Measurements from ENCODE around the gene ERC2.

DNA sequence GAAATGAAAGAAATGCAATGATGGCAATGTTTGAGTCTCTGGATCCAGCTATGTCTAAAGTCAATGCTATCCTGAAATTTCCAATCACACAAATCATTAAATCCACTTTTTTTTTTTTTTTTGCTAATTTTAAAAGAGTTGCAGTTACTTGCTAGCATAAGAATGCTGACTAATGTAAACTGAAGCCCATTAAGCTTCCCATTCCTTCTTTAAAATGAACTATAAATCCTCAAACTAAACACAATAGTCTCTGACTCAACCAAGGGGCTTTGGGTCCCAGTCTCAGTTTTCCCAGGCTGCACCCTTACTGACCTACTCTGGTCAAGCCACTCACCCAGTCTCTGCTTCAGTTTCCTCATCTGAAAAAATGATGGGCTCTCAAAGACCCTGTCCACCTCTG is 361.1 kb downstream of the ERC2 start:
- TF ChIP-seq, protein P1, sequence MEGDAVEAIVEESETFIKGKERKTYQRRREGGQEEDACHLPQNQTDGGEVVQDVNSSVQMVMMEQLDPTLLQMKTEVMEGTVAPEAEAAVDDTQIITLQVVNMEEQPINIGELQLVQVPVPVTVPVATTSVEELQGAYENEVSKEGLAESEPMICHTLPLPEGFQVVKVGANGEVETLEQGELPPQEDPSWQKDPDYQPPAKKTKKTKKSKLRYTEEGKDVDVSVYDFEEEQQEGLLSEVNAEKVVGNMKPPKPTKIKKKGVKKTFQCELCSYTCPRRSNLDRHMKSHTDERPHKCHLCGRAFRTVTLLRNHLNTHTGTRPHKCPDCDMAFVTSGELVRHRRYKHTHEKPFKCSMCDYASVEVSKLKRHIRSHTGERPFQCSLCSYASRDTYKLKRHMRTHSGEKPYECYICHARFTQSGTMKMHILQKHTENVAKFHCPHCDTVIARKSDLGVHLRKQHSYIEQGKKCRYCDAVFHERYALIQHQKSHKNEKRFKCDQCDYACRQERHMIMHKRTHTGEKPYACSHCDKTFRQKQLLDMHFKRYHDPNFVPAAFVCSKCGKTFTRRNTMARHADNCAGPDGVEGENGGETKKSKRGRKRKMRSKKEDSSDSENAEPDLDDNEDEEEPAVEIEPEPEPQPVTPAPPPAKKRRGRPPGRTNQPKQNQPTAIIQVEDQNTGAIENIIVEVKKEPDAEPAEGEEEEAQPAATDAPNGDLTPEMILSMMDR (IDR thresholded peaks at IDR 0.05), result no peak
- no peak for TF ChIP-seq POLR2A (IDR thresholded peaks at IDR 0.05)
